HG02840 (cell line): Measurements from ENCODE around the gene UBN1.

Experiments
- ATAC-seq: cut with Tn5 transposase; IDR thresholded peaks from one replicate; pipeline ENCODE4 v1.9.1; 2021; ENCODE audit warnings: mild to moderate bottlenecking, moderate library complexity, moderate number of reproducible peaks; ENCODE audit not compliant: unreplicated experiment, low FRiP score

The UBN1 gene

GRCh38 chr16:4900036-4900435 is 52.8 kb downstream of the UBN1 start:
- ATAC-seq = no peak

DNA sequence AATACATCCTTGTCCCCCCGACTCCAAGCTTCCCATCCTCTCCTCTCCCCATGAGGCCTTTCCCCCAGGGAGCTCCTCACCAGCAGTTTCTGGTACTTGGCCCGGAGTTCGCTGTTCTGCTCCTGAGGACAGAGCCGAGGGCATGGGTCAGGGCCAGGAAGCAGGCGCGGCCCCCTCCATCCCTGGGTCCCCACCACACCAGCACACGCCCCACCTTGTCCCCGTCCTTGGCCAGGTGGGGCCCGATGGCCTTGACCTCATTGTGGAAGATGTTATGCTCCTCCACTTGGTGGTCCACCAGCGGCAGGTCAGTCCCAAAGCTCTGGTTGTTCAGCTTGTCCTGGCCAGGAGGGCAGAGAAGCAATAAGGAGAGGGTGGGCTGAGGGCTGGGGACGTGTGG is 53.5 kb downstream of the UBN1 start:
- ATAC-seq = no peak

DNA sequence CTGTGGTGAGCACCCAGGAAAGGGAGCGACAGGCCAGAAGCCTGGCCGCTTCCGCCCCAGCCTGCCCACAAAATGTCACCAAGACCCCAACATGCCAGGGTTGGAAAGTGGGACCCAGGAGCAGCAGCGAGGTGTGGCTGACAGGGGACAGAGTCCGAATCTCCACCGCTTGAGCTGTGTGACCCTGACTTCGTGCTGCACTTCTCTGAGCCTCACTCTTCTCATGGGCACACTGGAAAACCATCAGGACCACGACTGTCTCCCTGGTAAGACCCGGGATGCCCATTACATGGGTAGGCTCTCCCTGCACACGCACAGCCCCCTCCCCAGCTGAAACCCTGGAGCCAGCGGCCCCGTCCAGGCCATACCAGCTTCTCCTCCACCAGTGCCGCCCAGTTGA is 54.8 kb downstream of the UBN1 start:
- no peak for ATAC-seq

DNA sequence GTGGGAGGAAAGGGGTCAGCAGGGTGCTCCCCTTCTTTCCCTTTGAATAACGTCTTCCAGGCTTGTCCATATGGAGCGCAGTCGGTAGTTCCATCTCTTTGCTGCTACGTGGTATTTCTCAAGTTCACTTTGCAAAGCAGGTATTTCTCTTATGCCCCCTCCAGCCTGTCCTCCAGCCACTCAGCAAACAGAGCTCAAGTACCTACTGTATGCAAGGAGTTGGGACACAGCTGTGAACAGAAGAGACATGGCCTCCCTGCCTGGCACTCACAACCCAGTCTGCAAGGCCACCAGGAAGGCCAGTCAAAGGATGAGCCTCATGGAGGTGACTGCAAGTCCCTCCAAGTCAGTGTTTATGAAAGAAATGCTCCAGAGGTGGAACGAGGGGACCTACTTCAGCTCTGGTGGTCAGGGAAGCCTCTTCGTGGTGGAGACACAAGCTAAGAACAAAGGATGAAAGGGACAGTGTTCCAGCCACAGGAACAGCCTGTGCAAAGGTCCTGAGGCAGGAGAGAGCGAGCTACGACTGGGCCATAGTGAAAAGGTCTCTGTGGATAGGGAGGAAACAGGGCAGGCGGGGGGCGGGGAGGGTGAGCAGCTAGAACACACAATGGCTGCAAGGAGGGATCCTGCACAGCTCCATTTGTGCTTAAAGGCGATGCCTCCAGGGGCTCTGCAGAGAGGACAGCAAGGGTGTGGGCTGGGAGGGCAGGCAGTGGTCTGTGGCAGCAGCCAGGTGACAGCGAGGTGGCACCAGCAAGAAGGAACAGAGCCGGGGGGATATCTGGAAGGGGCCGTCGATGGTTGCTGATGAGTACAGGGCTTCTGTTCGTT is 57.0 kb downstream of the UBN1 start:
- ATAC-seq = no peak

GRCh38 chr16:4904942-4905615 is 57.8 kb downstream of the UBN1 start:
- no peak for ATAC-seq

DNA sequence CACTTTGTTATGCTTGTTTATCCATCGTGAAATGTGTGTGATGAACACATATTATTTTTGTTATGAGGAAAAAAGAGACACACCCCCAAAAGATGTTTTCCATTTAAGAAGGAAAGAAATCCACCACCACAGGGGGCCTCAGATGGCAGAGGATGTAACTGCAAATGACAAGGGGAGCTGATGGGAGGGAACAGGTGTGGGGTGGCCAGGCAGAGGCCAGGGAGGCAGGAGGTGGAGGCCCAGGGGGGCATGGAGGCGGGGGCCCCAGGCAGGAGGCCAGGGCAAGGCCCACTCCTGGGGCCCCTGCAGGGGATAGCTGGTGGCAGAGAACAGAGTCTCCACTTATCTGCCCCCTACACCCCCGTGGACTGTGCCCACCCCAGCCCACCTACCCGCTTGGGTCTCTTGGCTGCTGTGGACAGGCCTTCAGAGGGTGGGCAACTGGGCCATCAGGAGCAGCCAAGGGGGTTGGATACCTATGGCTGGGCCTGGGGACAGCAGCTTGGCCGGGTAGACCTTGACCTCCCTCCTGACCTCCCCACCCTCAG is 61.6 kb downstream of the UBN1 start:
- no peak for ATAC-seq

- ATAC-seq = no peak
Observed at GRCh38 chr16:4909825-4910224, 62.5 kb downstream of the UBN1 start.

DNA sequence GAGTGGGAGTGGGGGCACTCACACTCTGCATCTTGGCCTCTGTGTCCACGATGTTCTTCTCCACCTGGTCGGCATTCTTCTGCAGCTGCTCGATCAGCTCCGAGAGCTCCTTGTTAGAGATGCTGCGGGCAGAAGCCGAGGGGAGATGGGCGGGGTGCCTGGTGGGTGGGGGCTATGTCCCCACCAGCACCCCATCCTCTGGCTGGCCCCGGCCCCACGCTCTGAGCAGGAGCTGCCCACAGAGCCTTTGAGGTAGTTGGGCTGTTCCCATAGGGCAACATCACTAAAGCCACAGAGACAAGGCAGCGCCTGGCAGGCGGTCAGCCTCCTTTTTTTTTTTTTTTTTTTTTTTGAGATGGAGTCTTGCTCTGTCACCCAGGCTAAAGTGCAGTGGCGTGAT is 63.5 kb downstream of the UBN1 start:
- ATAC-seq = no peak

DNA sequence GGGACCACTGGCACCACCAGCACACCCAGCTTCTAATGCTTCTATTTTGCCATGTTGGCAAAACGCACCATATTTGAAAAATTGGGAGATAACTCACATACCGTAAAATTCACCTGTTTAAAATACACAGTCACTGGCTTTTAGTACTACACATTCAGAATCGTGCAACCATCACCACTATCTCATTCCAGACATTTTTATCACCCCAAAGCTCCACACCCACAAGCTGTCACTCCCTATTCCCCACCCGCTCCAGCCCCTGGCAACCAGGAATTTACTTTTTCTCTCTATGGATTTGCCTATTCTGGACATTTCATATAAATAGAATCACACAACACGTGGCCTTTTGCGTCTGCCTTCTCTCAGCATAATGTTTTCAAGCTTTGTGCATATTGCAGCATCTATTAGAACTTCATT is 64.7 kb downstream of the UBN1 start:
- ATAC-seq = no peak

DNA sequence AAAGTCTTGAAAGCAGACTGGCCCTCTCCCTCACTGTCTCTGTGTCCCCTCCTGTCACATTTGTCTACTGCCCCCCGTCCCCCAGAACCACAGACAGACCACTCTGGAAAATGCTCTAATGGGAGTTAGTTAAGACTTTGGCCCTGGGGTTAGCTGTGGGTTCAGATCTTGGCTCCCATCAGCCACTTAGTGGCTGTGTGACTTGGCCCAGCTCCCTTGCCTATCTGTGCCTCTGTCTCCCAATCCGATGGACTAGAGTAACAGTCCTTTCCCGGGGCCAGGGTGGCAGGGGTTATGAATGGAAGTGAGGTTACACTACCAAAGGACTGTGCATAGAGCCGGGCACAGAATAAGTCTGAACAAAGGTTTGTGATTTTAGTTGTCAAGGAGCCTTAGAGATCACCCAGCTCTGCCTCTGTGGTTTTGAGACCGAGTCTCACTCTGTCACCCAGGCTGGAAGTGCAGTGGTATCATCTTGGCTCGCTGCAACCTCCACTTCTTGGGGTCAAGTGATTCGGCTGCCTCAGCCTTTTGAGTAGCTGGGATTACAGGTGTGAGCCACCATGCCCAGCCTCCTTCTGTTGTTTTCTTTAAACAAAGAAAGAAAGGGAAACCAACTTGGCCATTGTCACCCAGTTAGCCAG is 66.0 kb downstream of the UBN1 start:
- no peak for ATAC-seq

DNA sequence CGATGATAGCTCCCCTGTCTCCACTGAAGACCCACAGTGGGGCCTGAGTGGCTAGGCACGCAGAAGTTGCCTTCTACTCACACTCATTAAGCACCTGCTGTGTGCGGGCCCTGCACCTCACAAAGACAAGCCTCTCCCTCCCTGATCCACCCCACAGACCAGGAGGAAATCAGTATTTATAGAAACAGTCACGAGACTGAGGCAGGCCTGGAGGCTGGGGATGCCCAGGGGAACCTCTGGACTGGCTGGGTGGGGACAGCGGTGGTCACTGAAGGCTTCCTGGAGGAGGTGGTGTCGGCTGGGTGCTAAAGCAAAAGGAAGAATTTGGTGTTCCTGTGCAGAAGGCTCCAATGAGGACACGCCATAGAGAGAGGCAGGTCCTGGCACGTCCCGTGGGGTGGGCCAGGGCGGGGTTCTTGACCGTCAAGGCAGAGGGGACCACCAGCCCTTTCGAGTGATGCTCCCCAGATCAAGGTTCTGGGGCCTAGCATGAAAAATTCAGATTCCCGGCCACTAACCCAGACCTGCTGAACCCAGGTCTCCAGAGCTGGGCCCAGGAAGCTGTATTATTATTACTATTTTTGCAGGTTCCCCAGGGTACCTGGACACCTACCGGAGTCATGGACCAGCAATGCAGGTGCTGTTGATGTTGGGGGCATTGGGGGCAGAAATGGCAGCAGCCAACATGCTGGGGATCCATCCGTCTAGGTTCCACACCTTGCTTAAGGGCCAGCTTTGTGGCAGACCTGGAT is 66.7 kb downstream of the UBN1 start:
- no peak for ATAC-seq

GRCh38 chr16:4914528-4915225 is 67.4 kb downstream of the UBN1 start:
- no peak for ATAC-seq

DNA sequence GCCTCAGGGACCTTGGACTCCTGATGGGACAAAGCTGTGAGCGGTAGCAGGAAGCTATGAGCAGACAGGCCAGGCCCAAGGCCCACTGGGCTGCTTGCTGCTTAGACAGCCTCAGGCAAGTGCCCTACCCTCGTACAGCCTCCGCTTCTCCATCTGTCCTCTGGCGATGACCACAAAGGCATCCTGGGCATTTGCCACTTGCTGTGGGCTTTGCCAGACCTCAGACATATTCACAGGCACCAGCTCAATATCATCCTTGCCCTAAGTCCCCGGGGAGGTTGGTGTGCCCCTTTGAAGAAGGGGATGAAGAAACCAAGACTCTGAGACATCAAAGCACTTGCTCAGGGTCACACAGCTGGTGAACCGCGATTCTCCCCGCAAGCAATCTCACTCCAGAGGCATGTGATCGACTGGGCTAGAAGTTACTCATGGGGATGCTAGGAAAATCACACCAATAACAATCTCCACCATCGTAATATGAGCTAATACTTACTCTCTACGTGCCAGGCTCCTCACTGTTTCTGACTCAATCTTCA is 68.0 kb downstream of the UBN1 start:
- no peak for ATAC-seq

- ATAC-seq = no peak
Observed at GRCh38 chr16:4917117-4917516, 69.8 kb downstream of the UBN1 start.

DNA sequence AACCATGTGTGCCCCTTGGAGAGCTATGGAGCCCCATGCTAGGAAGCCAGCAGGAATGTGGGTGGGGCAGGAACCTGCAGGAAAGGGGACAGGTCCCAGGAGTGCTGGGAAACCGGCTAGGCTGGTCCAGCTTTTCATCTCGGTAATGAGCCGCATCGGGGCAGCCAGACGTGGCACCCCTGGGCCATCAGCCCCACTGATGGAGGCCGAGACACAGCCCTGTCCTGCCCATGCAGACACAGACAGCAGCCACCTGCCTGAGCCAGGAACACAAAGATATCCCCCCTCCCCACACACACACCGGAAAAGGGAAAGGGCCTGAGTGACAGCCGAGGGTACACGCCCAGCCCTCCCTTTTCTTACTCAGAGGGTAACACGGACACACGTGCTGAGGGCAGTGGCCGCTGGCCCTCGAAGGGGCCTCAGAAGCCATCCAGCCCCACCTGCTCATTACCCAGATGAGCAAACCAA is 71.5 kb downstream of the UBN1 start:
- no peak for ATAC-seq

DNA sequence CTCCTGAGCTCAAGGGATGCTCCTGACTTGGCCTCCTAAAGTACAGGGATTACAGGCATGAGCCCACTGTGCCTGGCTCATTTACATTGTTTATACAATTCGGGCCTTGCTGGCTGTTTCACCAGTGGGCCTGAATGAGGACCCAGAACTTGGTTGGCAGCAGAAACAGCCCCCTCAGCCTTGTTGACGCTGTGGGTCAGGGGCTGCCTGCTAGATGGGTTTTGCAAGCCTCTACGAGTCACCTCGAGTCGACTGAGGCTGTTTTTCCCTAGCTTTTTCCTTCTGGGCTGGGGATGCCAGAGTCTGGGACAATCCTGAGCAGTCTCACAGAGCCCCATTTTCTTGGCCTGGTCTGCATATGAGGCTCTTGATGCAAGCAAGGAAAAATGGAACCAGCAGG is 73.5 kb downstream of the UBN1 start:
- no peak for ATAC-seq

- ATAC-seq = no peak
Observed at GRCh38 chr16:4922721-4923342, 75.6 kb downstream of the UBN1 start.

DNA sequence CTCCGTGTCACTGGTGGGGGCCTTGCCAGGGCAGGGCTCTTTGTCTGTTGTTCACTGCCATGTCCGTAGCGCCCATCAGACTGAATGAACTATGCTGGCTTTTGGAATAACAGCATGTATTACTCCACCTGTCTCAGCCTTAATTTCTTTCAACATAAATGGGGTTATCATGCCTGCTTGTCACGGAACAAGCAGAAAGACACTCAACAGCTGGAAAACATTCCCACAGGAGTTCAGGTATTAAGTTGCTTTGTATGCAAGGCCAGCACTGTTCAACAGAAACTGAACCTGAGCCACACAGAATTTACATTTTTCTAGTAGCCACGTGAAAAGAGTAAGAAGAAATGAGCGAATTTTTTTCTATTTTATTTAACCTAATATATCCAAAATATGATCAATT is 76.6 kb downstream of the UBN1 start:
- ATAC-seq = no peak

DNA sequence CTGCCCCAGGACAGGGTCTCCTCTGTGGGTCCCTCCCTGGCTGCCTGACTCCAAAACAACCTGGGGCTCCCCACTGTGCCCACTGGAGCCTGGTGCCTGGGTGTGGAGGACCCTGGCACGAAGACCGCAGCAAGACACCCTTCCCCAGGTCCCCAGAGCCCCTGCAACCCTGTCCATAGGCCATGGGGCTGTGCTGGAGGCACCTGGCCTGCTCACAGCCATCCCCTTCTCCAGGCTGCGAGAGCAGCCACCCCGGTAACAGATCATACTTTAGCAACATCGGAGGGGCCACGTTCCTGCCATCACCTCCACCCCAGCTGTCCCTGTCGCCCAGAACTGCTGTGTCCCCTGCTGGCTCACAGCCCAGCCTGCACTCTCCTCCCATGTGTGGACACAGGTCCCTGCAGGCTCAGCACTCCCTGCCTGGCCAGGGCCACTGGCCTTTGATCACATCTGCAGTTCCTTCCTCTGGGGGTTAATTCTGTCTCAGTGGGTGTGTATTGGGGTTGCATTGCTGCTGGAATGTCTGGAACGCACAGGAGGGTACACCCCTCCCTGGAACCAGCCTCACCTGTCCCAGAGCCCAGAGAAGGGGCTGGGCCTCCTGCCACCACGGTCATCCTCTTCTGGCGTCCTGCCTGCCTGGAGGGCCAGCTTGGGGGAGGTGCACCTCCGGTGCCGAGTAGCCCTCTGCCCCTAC is 77.5 kb downstream of the UBN1 start:
- no peak for ATAC-seq
